GM21515 (cell line): ENCODE measurements around the gene PSMC3IP.
"Not testable (repeated sequence)": the region's sequence is repeated elsewhere in the genome, so short reads cannot be mapped to it uniquely, and the experiment has no call there.

ENCODE experiments used
- ATAC-seq: cut with Tn5 transposase; IDR thresholded peaks from one replicate; pipeline ENCODE4 v1.9.1; 2021; ENCODE audit not compliant: unreplicated experiment

The PSMC3IP gene, protein sequence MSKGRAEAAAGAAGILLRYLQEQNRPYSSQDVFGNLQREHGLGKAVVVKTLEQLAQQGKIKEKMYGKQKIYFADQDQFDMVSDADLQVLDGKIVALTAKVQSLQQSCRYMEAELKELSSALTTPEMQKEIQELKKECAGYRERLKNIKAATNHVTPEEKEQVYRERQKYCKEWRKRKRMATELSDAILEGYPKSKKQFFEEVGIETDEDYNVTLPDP

DNA sequence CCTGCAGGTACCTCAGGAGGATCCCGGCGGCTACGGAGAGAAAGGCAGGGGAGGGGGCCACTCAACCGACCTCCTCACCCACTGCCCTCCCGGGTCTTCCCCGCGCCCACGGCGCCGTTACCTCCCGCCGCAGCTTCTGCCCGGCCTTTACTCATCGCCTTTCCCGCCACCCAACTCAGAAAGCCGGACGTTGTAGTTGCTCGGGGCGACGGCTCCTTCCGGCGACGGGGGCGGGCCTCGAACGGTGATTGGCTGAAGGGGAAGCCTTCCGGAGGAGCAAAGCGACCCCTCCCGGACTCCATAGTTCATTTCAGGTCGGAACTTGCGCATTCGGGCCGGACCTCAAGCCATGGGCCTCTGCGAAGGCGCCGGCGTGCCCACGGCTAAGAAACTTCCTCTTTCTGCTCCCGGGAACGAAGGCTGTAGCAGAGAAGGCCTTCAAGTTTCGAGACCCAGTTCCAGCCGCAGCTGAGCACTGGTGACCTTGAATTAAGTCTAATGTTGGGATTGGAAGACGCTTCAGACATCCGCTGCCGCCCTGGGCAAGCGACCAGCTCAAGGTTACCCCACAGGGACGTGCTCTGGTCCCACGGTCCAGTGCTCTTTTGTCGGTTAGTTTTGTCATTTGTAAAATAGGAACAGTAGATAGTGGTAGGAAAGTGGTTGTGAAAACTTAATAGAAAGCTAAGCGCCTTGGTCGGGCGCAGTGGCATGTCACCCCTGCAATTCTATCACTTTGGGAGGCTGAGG lies at the start of gene PSMC3IP:
PSMC3IP (minus strand) TSS at position 198 of the 750 bp plus-strand sequence; CDS start at position 155, 43 bp downstream.
- ATAC-seq = peak; percentile 65

DNA sequence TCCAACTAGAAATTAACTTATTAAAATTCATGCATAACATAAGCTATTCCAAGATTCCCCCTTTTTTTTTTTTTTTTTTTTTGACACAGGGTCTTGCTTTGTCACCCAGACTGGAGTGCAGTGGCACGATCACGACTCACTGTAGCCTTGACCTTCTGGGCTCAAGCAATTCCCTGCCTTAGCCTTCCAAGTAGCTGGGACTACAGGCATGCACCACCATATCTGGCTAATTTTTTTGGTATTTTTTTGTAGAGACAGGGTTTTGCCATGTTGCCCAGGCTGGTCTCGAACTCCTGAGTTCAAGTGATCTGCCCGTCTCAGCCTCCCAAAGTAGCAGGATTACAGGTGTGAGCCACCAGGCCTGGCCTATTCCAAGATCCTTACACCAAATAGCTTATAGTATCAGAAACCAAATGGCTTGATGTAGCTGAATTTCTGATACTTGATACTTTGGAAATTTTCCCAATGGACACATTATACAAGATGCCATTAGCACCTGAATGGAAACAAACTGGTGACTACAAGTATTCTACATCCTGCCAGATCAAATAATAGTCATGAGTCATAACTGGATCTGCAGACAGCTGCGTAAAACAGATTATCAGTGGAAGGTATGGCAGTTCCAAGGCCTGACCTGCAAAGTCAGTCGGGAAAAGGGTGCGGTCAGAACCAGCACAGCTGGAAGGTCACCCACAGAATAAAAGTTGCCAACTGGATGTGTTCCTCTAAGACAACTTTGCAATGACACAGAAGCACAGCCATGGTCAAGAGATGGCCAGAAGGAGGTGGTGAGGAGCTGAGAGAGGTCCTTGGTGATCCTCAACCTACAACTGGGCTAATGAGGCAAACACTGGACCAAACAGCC lies 46.4 kb upstream of the PSMC3IP start:
- ATAC-seq = no peak

DNA sequence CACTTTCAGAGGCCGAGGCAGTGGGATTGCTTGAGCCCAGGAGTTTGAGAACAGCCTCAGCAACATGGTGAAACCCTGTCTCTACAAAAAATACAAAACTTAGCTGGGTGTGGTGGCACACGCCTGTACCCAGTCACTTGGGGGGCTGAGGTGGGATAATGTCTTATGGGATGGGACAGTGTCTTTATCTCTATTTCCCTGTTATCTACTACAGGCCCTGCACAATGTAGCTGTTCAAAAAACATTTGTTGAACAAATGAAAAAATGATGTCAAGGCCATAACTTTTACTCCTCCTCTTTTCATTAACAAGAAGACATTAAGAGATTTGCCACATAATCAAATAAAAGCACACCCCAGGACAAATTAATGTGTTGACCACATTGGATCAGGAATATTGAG lies 45.7 kb upstream of the PSMC3IP start:
- no peak for ATAC-seq

DNA sequence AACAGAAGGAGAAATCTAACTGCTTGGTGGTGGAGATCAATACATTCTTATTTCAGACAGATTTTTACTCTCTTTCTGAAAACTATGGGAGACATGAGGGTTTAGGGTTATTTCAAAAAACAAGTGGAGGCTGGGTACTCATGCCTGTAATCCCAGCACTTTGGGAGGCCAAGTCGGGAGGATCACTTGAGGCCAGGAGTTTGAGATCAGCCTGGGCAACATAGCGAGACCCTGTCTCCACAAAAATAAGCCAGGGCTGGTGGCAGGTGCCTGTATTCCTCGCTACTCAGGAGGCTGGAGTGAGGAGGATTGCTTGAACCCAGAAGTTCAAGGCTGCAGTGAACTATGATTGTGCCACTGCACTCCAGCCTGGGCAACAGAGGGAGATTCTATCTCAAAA lies 44.5 kb upstream of the PSMC3IP start:
- not testable (repeated sequence) for ATAC-seq

DNA sequence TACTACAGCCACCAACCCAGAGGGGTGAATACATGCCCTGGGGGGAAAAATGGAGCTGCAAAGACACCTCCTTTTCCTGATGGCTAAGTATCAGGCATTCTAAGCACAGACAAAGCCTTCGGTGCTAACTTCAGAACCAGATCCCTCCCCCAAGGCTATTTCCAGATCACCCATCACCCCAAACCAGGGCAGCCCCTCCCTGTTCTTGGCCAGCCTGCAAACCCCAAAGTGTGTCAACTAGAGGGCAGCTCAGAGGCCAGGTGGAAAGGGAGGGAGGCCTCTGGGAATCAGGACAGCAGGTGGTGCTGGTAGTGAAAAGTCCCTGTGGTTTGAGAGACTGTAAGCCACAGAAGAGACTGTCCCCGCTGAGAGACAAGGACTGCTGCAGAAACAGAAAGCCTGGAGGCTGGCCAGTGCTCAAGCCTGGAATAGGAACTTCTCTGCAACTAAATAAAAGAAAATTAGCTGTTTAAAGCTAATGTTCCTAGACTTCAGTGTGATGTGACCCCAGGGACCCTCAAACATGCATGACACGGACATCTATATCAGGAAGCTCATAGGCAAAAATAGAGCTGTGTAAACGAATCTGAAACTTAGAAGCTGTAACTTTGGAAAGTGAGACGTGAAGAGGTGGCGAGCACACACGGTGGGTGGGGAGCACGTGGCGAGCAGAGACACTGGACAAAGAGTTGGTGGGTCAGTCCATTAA lies 41.1 kb upstream of the PSMC3IP start:
- peak; percentile 66 for ATAC-seq

DNA sequence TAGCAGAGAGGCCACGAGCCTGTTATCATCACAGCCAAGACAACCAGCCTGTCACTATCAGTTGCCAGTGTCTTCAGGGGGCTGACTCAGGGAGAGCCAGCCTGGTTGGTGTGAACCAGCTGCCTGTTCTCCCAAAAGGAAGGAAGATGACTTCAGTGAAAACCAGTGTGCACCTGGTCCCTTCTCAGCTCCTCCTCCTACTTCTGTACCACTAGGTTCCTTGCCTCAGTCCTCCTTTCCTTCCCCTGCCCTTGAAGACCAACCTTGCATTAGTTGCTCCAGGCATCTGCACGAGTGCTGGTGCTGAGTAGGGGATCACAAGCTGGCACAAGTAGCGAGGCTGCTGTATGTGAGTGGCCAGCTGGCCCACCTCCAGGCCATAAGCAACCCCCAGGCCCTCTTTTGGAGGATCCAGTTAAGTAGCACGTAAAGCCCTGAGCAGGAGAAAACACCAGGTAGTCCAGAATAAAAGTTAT lies 40.5 kb upstream of the PSMC3IP start:
- ATAC-seq = peak; percentile 17

DNA sequence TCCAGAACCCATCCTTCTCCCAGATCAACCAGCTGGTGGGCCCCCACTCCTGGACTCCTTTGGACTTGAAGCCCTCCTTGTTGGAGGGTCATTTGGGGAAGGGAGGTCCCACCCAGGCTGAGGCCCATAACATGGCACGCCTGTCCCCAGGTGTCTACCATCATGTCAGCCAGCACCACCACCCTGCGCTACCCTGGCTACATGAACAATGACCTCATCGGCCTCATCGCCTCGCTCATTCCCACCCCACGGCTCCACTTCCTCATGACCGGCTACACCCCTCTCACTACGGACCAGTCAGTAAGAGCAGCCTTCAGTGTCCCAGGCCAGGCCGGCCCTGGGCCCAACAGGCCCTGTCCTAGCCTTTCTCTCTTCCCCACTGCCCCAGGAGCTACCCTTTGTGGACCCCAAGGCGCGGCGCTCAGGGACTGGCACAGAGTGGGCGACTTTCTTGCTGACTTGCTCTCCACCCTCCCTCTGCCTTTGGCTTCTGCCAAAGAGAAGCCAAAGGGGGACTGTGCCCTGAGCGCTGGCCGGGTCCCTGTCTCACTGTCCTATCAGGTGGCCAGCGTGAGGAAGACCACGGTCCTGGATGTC lies 36.3 kb upstream of the PSMC3IP start:
- ATAC-seq = no peak

DNA sequence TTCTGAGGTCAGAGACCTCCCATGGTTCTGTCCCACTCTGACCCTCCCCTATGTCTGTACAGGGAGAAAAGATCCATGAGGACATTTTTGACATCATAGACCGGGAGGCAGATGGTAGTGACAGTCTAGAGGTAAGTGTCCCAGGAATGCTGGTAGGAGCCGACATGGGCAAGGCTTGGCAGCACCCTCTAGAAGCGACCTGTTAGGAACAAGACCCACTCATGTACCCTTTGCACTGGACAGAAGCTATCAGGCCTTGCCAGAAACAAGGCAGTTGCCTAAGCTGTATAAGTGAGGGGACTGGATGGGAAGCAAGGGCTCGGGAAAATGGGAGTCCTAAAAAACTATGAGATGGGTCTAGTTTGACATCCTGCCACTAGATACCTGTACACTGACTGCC lies 34.5 kb upstream of the PSMC3IP start:
- ATAC-seq = no peak

DNA sequence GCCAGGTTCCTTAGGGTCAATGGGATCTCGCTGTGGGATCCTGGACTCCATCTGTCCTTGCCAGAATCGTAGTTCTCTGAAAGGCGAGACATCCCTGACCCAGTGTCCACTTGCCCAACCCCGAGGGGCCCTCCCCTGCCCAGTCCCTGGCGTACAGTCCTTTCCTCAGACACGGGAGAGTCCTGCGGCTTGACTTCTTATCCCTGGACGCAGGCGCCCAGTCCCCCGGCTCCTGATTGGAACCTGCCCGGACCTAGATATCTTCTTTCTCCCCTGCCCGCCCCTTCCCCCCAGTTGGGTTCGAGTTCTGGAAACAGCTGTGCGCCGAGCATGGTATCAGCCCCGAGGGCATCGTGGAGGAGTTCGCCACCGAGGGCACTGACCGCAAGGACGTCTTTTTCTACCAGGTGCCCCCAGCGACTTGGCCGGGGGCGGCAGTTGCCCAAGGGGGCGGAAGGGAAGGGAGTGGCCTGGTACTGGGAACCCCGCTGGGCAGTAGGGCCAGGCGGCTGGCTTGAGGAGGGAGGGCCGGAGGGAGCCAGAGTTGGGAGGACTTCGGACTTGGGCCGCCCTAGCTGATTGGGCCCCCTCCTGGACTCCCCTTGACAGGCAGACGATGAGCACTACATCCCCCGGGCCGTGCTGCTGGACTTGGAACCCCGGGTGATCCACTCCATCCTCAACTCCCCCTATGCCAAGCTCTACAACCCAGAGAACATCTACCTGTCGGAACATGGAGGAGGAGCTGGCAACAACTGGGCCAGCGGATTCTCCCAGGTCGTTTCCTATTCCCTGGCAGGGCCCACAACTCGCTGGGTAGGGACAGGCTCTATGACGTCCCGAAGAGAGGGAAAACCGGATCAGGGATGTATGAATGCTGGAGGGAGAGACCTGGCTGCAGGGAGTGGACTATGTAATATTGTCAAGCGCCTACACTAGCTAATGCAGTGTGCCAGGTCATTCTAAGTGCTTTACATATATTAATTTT lies 32.6 kb upstream of the PSMC3IP start:
- peak; percentile 10 for ATAC-seq

DNA sequence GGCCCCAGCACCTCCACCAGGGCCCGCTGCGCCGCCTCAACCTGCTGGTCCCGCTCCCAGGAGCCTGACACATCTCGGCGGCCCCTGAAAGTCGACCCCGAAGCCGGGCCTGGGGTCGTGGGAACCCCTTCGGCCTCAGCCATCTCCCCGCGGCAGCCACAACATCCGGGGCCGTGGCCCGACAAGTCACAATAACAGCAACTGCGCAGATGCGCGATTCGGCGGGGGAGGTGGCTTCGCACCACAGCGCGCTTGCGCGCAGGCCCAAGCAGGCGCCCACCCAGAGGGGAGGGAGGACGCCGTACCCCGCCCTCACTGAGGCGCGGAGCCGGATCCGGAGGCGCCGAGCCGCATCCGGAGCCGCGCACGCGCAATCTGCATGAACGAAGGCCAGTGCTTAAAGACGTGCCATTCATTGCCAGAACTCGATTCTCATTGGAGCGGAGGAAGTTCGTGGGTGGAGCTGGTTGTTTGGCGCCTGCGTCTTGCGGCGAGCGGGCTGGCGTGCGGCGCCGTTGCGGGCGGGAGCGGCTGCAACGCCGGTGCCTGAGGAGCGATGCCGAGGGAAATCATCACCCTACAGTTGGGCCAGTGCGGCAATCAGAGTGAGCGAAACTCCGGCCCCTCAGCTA lies 31.8 kb upstream of the PSMC3IP start, which contains the start of the genes RETREG3 and TUBG1:
RETREG3 (minus strand) TSS at position 193 of the 632 bp plus-strand sequence; CDS start at position 143, 50 bp downstream.
TUBG1 (plus strand) TSS at position 502 of the 632 bp plus-strand sequence; CDS start at position 557, 55 bp downstream.
- peak; percentile 86 for ATAC-seq

DNA sequence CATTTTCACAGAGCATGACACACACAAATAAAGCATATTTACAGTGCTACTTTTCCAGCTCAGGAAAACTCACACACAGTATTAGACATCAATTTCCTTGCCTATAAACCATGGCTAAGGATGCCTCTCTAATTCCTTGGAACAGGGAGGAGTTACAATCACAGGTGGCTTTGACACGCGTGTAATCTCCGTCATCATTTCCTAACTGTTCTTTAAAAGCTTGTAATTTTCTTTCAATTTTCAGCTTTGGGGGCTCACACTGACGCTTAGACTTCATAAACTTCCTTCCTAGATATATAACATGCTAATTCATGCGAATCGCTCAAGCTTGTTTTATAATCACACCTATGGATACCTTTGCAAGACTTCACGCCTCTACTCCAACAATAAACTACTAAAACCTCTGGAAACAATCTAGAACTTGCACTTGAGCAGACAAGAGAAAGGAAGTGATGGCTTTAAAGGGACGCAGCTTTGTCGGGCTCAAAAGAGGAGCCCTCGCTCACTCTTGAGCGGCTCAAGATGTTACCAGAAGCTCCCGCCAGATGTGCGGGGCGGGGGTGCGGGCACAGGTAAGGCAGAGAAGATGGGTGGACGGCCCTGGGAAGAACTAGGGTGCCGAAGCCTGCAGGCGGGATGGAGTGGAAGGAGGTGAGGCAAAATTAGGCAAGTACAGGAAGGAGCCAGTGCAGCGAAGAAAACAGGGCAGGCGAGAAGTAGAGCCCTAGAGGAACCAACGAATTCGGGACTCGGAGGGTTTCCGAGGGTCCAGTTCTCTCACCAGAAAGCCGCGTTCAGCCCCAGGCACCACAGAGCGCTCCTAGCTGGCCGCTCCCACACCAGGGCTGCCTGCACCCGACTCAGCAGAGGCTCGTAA lies 31.0 kb upstream of the PSMC3IP start:
- ATAC-seq = peak; percentile 30

DNA sequence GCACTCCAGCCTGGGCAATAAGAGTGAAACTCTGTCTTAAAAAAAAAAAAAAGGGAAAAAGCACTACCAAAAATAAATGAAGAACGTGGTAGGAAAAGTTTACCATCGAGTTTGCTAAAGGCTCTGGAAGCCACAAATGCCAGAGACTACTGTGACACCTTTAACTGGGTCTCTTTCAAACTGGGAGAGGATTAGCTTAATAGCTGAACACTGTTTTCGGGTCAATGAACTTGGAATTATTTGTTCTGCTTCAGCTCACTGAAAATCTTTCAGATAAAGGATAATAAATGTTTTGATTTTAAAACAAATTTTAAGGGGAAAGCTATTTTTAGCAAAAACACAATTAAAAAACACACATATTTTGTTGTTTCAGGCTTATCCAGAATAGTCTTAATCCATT lies 30.2 kb upstream of the PSMC3IP start:
- ATAC-seq = no peak

DNA sequence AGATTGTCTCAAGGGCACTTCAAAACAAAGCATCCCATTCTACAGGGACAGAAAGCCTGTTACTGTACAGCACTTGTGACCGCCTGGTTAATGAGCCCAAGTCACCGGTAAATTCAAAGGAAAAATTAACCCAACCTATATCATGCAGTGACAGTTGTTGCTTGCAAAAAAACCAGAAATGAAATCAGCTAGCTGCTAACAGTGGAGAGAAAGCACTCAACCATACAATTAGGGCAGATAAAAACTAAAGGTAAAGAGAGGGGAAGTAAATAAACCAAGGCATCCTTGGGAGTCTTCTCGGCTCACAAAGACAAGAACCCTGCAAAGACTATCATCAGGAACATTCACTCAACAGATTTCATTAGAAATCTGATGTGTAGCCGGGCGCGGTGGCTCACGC lies 25.8 kb upstream of the PSMC3IP start:
- no peak for ATAC-seq

DNA sequence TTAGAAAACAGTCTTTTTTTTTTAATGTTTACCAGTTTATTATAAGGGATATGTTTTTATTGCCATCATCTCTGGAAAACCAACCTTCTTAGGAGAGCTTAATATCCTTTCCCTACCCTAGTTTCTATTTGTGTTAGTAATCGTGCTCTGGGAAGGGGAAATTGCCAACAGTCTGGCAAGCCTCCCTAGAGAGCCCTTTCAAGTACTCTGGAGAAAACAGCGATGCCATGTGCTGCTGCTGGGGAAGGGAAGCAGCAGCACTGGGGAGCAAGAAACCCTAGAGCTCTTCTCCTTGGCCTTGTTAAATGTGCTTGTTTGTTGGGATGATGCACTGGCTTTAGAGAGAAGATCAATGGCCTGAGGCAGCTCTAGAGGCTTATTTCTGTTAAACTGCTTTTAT lies 21.4 kb upstream of the PSMC3IP start:
- no peak for ATAC-seq

DNA sequence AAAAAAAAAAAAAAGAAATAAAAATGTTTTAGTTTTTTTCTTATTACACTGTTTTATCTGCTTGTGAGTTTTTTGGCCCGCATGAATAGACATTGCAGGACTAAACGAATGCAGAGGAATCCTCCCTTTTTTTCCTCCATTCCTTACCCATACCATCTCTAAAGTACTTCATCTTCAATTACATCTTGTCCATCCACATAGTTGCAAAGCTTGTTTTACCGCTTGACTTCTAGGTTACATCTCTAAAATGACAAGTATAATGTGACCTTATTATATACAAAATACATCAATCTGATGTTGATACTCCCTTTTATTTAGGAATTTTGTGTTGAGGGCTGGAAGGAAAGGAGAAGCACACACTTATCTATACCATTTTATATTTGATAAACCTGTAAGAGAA lies 18.9 kb upstream of the PSMC3IP start:
- no peak for ATAC-seq

DNA sequence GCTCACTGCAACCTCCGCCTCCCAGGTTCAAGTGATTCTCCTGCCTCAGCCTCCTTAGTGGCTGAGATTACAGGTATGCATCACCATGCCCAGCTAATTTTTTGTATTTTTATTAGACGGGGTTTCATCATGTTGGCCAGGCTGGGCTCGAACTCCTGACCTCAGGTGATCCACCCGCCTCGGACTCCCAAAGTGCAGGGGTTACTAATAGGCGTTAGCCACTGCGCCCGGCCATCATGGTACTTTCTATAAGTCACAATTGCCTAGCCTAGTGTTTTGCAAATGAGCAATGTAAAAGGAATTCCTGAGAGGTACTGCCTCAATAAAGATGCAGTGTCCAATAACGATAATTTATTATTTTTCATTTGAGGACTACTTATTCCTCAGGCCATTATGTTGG lies 13.9 kb upstream of the PSMC3IP start:
- no peak for ATAC-seq

DNA sequence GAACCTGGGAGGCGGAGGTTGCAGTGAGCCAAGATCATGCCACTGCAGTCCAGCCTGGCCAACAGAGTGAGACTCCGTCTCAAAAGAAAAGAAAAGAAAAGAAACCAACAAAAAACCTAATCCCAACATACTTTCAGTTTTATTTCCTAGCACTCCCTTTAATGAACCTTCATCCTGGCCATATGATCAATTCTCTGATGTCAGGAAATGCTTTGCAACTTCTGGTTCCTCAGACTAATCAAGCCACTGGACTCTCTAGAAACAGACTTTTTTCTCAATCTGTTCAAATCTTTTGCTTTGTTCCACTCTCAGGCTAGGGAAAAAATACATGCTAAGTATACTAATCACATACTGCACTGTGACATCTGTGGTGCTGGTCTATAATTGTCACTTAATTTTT lies 13.4 kb upstream of the PSMC3IP start:
- ATAC-seq = no peak
